Left cardiac atrium (tissue), 2 donors: ENCODE measurements around the gene IRF3. TPM values are rescaled to one million over a fixed set of nuclear protein-coding genes. Genes with fewer than 3 reads are reported as not detected.

Experiments used
- microRNA-seq, 2 donors: library from miRNA; unstranded; fragments of <30 nt; microRNA quantifications; one replicate each; pipeline ENCODE4 v1.2.0, GENCODE V29; 2020
- total RNA-seq, 2 donors: library from RNA; stranded (reverse); fragmentation: NEBNext Ultra II Directional; extraction: Animal tissue kit (Norgen Biotek cat#: 25700); gene quantifications; one replicate each; pipeline ENCODE4 v1.2.1, GENCODE V29; 2021
- donor health status: DM: no; HTN: yes; CAD: no; lungs with severe emphysema.
- donor health status: DM: yes; HTN: yes; CAD: no.

IRF3 gene
- total RNA-seq, 2 donors from 2014 or later = 46.3 to 48.1 TPM

Small RNAs within 50 kb of the gene (microRNA-seq; reads per million reads assigned to microRNA genes)
- 0 to 0.27 reads per million in 2 donors for gene MIR5088

Other genes starting within 250 kb of the IRF3 start
- not detected for gene PTH2, start 242.4 kb downstream of the IRF3 start, total RNA-seq
- gene GFY, start 240.5 kb downstream of the IRF3 start, total RNA-seq = not detected
- gene SLC17A7, start 224.3 kb downstream of the IRF3 start, total RNA-seq = 1 to 10 TPM; 1.7 to 2.5 TPM
- 10 to 100 TPM; 32.2 to 42.5 TPM for gene PIH1D1, start 214.0 kb downstream of the IRF3 start, total RNA-seq
- gene ALDH16A1, start 212.6 kb downstream of the IRF3 start, total RNA-seq = 10 to 100 TPM; 16.8 to 17.5 TPM
- 1 to 10 TPM; 4.9 to 6.0 TPM for gene FLT3LG, start 191.6 kb downstream of the IRF3 start, total RNA-seq
- 1,000 to 10,000 TPM; 1,559 to 1,594 TPM for gene RPL13A, start 178.2 kb downstream of the IRF3 start, total RNA-seq
- 1,000 to 10,000 TPM; 1,060 to 1,184 TPM for gene RPS11, start 169.4 kb downstream of the IRF3 start, total RNA-seq
- gene FCGRT, start 153.2 kb downstream of the IRF3 start, total RNA-seq = 100 to 1,000 TPM; 156 to 202 TPM
- 10 to 100 TPM; 27.3 to 34.9 TPM for gene RCN3, start 137.9 kb downstream of the IRF3 start, total RNA-seq
- 10 to 100 TPM; 43.6 to 48.6 TPM for gene NOSIP, start 85.3 kb downstream of the IRF3 start, total RNA-seq
- gene PRRG2, start 84.5 kb downstream of the IRF3 start, total RNA-seq = 1 to 10 TPM in 1 of 2 donors, under 1 TPM in 1; 0.68 to 1.1 TPM
- gene PRR12, start 74.7 kb downstream of the IRF3 start, total RNA-seq = 10 to 100 TPM; 12.9 to 15.9 TPM
- gene RRAS, start 25.7 kb downstream of the IRF3 start, total RNA-seq = 10 to 100 TPM; 85.6 to 95.0 TPM
- gene SCAF1, start 23.6 kb downstream of the IRF3 start, total RNA-seq = 10 to 100 TPM; 38.6 to 46.9 TPM
- 10 to 100 TPM; 12.0 to 12.5 TPM for gene BCL2L12, start 76 bp upstream of the IRF3 start, total RNA-seq
- gene PRMT1, start 11.4 kb upstream of the IRF3 start, total RNA-seq = 100 to 1,000 TPM; 137 to 159 TPM
- gene ADM5, start 23.7 kb upstream of the IRF3 start, total RNA-seq = 1 to 10 TPM; 1.1 to 1.2 TPM
- gene CPT1C, start 25.3 kb upstream of the IRF3 start, total RNA-seq = 1 to 10 TPM; 4.7 to 5.1 TPM
- gene TSKS, start 97.4 kb upstream of the IRF3 start, total RNA-seq = 1 to 10 TPM in 1 of 2 donors, under 1 TPM in 1; 0.76 to 1.1 TPM
- 10 to 100 TPM; 68.0 to 77.8 TPM for gene AP2A1, start 101.1 kb upstream of the IRF3 start, total RNA-seq
- gene FUZ, start 147.4 kb upstream of the IRF3 start, total RNA-seq = 10 to 100 TPM; 11.0 to 16.2 TPM
- 10 to 100 TPM; 48.7 to 55.6 TPM for gene MED25, start 152.4 kb upstream of the IRF3 start, total RNA-seq
- 100 to 1,000 TPM; 113 to 122 TPM for gene PTOV1, start 185.3 kb upstream of the IRF3 start, total RNA-seq
- gene PNKP, start 201.7 kb upstream of the IRF3 start, total RNA-seq = 10 to 100 TPM; 38.7 to 54.5 TPM
- gene AKT1S1, start 211.5 kb upstream of the IRF3 start, total RNA-seq = 10 to 100 TPM; 33.5 to 36.6 TPM
- gene TBC1D17, start 211.8 kb upstream of the IRF3 start, total RNA-seq = 10 to 100 TPM; 28.3 to 36.0 TPM
- gene IL4I1, start 231.0 kb upstream of the IRF3 start, total RNA-seq = under 1 TPM; 0.34 to 0.38 TPM